Endothelial cell of umbilical vein (primary cell): ENCODE results near the gene PIP5K1C. TPM values are rescaled to one million over a fixed set of nuclear protein-coding genes. Genes with fewer than 3 reads are reported as not detected.

Experiments used
- BruUV-seq: library from RNA; stranded (reverse); fragments of 400-500 nt; replicated peaks from 2 replicates; lab custom pipeline; 2021; lab: Mats Ljungman, UMichigan
- CTCF ChIA-PET: fragments of 300-600, 350-600 bp; sonication (Branson Sonifier 250); formaldehyde crosslinking; loops from one replicate; lab custom pipeline; 2021; ENCODE audit warnings: antibody characterized with exemption, inconsistent platforms; lab: Charles Lee
- POLR2A ChIA-PET: fragments of 300-600, 350-600 bp; sonication (Branson Sonifier 250); formaldehyde crosslinking; loops from one replicate; lab custom pipeline; 2021; ENCODE audit warnings: antibody characterized with exemption, inconsistent platforms; lab: Charles Lee
- DNase-seq: peaks from one replicate; pipeline ENCODE4 v3.0.0-alpha.2; 2011; ENCODE audit warnings: low read depth, low spot score
- FAIRE-seq: peaks from 2 replicates; lab custom pipeline; 2011; peaks lifted over from hg19 to GRCh38; lab: Jason Lieb, UNC
- H2AFZ ChIP-seq: 2 replicates; pipeline ENCODE4 v1.6.0; 2012; ENCODE audit warnings: low read depth, low read length, control low read depth, inconsistent platforms
- H3K27ac ChIP-seq: 2 replicates; pipeline ENCODE4 v1.5.1; 2011; ENCODE audit warnings: low read depth, mild to moderate bottlenecking, control low read depth, low read length, moderate library complexity; ENCODE audit not compliant: insufficient read depth
- H3K27me3 ChIP-seq, 2 experiments: 2 replicates each; pipeline versions ENCODE4 v1.6.0 to v1.6.1; 2011; ENCODE audit warnings: low read length in 2 of 2, mixed read lengths in 1 of 2; ENCODE audit not compliant: control insufficient read depth in 2 of 2, insufficient read depth in 2 of 2
- H3K36me3 ChIP-seq, 2 experiments: 2 replicates in 1 of 2; 3 replicates in 1 of 2; pipeline ENCODE4 v1.5.1; 2011; ENCODE audit warnings: low read length in 2 of 2, mild to moderate bottlenecking in 1 of 2, moderate library complexity in 1 of 2; ENCODE audit not compliant: control insufficient read depth in 2 of 2, insufficient read depth in 2 of 2; ENCODE audit errors: extremely low read depth in 1 of 2
- H3K4me1 ChIP-seq: 3 replicates; pipeline ENCODE4 v1.5.1; 2011; ENCODE audit warnings: mild to moderate bottlenecking, low read length; ENCODE audit not compliant: control insufficient read depth, insufficient read depth; ENCODE audit errors: extremely low read depth
- H3K4me2 ChIP-seq: 2 replicates; pipeline ENCODE4 v1.6.1; 2011; ENCODE audit warnings: low read length, control low read depth, mixed read lengths; ENCODE audit not compliant: insufficient read depth
- H3K4me3 ChIP-seq, 3 experiments: fragments of 200-600 bp in 1 of 3; sonication (generic), shearing (Covaris generic) in 1 of 3; replicated peaks in 1 of 3; 2 replicates each; pipeline ENCODE4 v1.5.1; 2011 to 2016; ENCODE audit warnings: control low read depth in 3 of 3, low read length in 3 of 3, mild to moderate bottlenecking in 2 of 3, inconsistent platforms in 1 of 3, low read depth in 1 of 3, moderate library complexity in 1 of 3; ENCODE audit not compliant: insufficient read depth in 1 of 3
- H3K79me2 ChIP-seq: 2 replicates; pipeline ENCODE4 v1.6.0; 2012; ENCODE audit warnings: low read length, inconsistent platforms; ENCODE audit not compliant: control insufficient read depth, insufficient read depth
- H3K9ac ChIP-seq: replicated peaks from 2 replicates; pipeline ENCODE3; 2011; ENCODE audit warnings: low read length, control low read depth; ENCODE audit not compliant: insufficient read depth; ENCODE audit errors: extremely low read depth
- H3K9me1 ChIP-seq: replicated peaks from 3 replicates; pipeline ENCODE4 v1.6.0; 2011; ENCODE audit warnings: mild to moderate bottlenecking, low read length; ENCODE audit not compliant: control insufficient read depth, insufficient read depth; ENCODE audit errors: extremely low read depth
- H3K9me3 ChIP-seq: replicated peaks from 2 replicates; pipeline ENCODE4 v1.5.1; 2012; ENCODE audit warnings: low read length, inconsistent platforms; ENCODE audit not compliant: control insufficient read depth, insufficient read depth
- H4K20me1 ChIP-seq: replicated peaks from 2 replicates; pipeline ENCODE3; 2011; ENCODE audit warnings: mild to moderate bottlenecking, low read length; ENCODE audit not compliant: control insufficient read depth, insufficient read depth; ENCODE audit errors: extremely low read depth
- EZH2 ChIP-seq: IDR thresholded peaks from 2 replicates; pipeline ENCODE4 v1.6.1; 2012; ENCODE audit warnings: borderline replicate concordance, low read depth, mild to moderate bottlenecking, moderate library complexity, low read length, inconsistent platforms; ENCODE audit not compliant: severe bottlenecking
- FOS ChIP-seq: IDR thresholded peaks from 2 replicates; pipeline ENCODE4 v1.6.1; 2011; ENCODE audit warnings: mild to moderate bottlenecking, low read length, moderate library complexity, borderline replicate concordance; ENCODE audit not compliant: insufficient read depth
- GATA2 ChIP-seq: IDR thresholded peaks from 2 replicates; pipeline ENCODE4 v1.7.0; 2011; ENCODE audit warnings: low read depth, mild to moderate bottlenecking, moderate library complexity, mixed read lengths, low read length; ENCODE audit not compliant: insufficient read length, insufficient read depth
- JUN ChIP-seq: IDR thresholded peaks from 2 replicates; pipeline ENCODE4 v1.6.1; 2011; ENCODE audit warnings: borderline replicate concordance, low read depth; ENCODE audit not compliant: insufficient read length, insufficient read depth
- MYC ChIP-seq: IDR thresholded peaks from one replicate; pipeline ENCODE4 v1.6.1; 2011; ENCODE audit warnings: mild to moderate bottlenecking, low read depth, low read length
- POLR2A ChIP-seq: IDR thresholded peaks from 2 replicates; pipeline ENCODE4 v1.6.1; 2012; ENCODE audit warnings: low read depth, mild to moderate bottlenecking, control low read depth, low read length
- POLR2AphosphoS5 ChIP-seq: IDR thresholded peaks from 2 replicates; pipeline ENCODE4 v1.6.1; 2012; ENCODE audit warnings: low read depth, mild to moderate bottlenecking, control low read depth, low read length, moderate library complexity; ENCODE audit not compliant: insufficient read depth
- dilution Hi-C: fragments of 300-500 bp; cut with MboI; formaldehyde crosslinking; loops from one replicate; pipeline ENCODE4 v1.15.0; 2019; ENCODE audit warnings: low sequenced_read_pairs; ENCODE audit not compliant: extremely low pct_ligation_motif_present
- intact Hi-C: fragments of 100-400 bp; cut with micrococcal nuclease; formaldehyde crosslinking; loops from one replicate; pipeline ENCODE4 v1.10.0; 2022
- polyA plus RNA-seq, 4 experiments: library from polyadenylated mRNA; depleted of rRNA in 3 of 4; stranded (reverse) in 3 of 4; unstranded in 1 of 4; fragments of >200 nt; gene quantifications; 2 replicates each; pipeline versions ENCODE4 v1.2.1 to v1.2.3, GENCODE V29; 2011 to 2012; ENCODE audit warnings: missing spikeins in 1 of 4
- total RNA-seq: library from RNA; stranded (reverse); gene quantifications from 2 replicates; pipeline ENCODE4 v1.2.3, GENCODE V29; 2021
- TF ChIP-seq, protein P1 (sequence below), 2 donors: IDR thresholded peaks; 1 replicate in 1 of 2; 2 replicates in 1 of 2; pipeline ENCODE4 v1.5.1; 2011; ENCODE audit warnings: low read length in 2 of 2, mild to moderate bottlenecking in 2 of 2, moderate library complexity in 2 of 2, control low read depth in 1 of 2, inconsistent platforms in 1 of 2, low read depth in 1 of 2; ENCODE audit not compliant: insufficient read depth in 1 of 2; ENCODE audit errors: extremely low read depth in 1 of 2
- TF ChIP-seq, protein P2 (sequence below): IDR thresholded peaks from 2 replicates; pipeline ENCODE4 v1.6.1; 2011; ENCODE audit not compliant: insufficient read depth, insufficient read length

PIP5K1C gene
- total and polyA plus RNA-seq, 2 donors (not counting 3 experiments of a cell fraction or from before 2014, with no cell fraction given): 31.6 to 79.5 TPM

GRCh38 chr19:3674784-3675543 is 25.3 kb downstream of the PIP5K1C start:
- Histone ChIP-seq H3K27ac (no peak overlapping the region), H3K9me1 (no peaks in the 10 kb centered on the region), H4K20me1 (no peaks in the 10 kb centered on the region), H3K4me2 (no peak overlapping the region), H2AFZ (no peak overlapping the region), H3K4me1 (peaks cover 24% of the 10 kb centered on the region), H3K4me3 (no peak overlapping the region), H3K27me3 (no peaks in the 10 kb centered on the region), H3K9ac (no peak overlapping the region), H3K36me3 (no peaks in the 10 kb centered on the region), H3K79me2 (peaks cover 13% of the 10 kb centered on the region), H3K9me3 (no peaks in the 10 kb centered on the region)
- no peak for DNase-seq
- BruUV-seq: no TSS peak
- dilution Hi-C loops (no loop called here), intact Hi-C loops (loop anchor here (5.0 kb wide), 1 partner anchor 103 kb away; the partner anchor contains the start of gene HMG20B)
- FAIRE-seq: no peak
- ChIA-PET CTCF (interaction anchor here (1.2 to 1.7 kb wide), 3 partner anchors 9 to 17 kb away, joined by 3 to 5 read pairs (median 5); no protein-coding TSS in a partner anchor), POLR2A (no interaction called here)
- no peak for TF ChIP-seq FOS
- TF ChIP-seq JUN: no peak
- no peak for TF ChIP-seq POLR2AphosphoS5
- TF ChIP-seq, protein P1, sequence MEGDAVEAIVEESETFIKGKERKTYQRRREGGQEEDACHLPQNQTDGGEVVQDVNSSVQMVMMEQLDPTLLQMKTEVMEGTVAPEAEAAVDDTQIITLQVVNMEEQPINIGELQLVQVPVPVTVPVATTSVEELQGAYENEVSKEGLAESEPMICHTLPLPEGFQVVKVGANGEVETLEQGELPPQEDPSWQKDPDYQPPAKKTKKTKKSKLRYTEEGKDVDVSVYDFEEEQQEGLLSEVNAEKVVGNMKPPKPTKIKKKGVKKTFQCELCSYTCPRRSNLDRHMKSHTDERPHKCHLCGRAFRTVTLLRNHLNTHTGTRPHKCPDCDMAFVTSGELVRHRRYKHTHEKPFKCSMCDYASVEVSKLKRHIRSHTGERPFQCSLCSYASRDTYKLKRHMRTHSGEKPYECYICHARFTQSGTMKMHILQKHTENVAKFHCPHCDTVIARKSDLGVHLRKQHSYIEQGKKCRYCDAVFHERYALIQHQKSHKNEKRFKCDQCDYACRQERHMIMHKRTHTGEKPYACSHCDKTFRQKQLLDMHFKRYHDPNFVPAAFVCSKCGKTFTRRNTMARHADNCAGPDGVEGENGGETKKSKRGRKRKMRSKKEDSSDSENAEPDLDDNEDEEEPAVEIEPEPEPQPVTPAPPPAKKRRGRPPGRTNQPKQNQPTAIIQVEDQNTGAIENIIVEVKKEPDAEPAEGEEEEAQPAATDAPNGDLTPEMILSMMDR (IDR thresholded peaks at IDR 0.05; ENCODE audit: extremely low read depth in 1 of 2, insufficient read depth in 1 of 2, low read depth in 1 of 2, low read length in 2 of 2): no peak
- TF ChIP-seq, protein P2, sequence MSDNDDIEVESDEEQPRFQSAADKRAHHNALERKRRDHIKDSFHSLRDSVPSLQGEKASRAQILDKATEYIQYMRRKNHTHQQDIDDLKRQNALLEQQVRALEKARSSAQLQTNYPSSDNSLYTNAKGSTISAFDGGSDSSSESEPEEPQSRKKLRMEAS: no peak
- no peak for TF ChIP-seq GATA2
- TF ChIP-seq MYC: no peak
- no peak for TF ChIP-seq EZH2
- TF ChIP-seq POLR2A: no peak
